ENCODE data around the gene SETD2. TPM values are rescaled to one million over a fixed set of nuclear protein-coding genes. Genes with fewer than 3 reads are reported as not detected.

Gene SETD2
- total and polyA plus RNA-seq, 10 donors, result 10.4 to 94.0 (median 63.8) TPM

- H3K4me3 ChIP-seq, result no peak overlapping the region
- peak; percentile 70 for DNase-seq
- 92 to 96% (median 93%) methylated on average over 11 to 35 of the region's 35 CpGs for WGBS, 5 donors
- no peak overlapping the region for H3K27ac ChIP-seq
- intact Hi-C loops (cut with DNase I; ENCODE audit: low total_unique reads), result no loop called here
- TF ChIP-seq POLR2A (IDR thresholded peaks at IDR 0.05) (no peak), POLR2AphosphoS5 (IDR thresholded peaks at IDR 0.05) (peak in 1 of 3 donors; percentile 35)
- TF ChIP-seq, protein P1, sequence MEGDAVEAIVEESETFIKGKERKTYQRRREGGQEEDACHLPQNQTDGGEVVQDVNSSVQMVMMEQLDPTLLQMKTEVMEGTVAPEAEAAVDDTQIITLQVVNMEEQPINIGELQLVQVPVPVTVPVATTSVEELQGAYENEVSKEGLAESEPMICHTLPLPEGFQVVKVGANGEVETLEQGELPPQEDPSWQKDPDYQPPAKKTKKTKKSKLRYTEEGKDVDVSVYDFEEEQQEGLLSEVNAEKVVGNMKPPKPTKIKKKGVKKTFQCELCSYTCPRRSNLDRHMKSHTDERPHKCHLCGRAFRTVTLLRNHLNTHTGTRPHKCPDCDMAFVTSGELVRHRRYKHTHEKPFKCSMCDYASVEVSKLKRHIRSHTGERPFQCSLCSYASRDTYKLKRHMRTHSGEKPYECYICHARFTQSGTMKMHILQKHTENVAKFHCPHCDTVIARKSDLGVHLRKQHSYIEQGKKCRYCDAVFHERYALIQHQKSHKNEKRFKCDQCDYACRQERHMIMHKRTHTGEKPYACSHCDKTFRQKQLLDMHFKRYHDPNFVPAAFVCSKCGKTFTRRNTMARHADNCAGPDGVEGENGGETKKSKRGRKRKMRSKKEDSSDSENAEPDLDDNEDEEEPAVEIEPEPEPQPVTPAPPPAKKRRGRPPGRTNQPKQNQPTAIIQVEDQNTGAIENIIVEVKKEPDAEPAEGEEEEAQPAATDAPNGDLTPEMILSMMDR (IDR thresholded peaks at IDR 0.05 in 8 of 11, conservative IDR thresholded peaks at IDR 0.05 in 3 of 11), result no peak
- H3K9me3 ChIP-seq, result no peaks in the 10 kb centered on the region
- H3K36me3 ChIP-seq, result peaks cover 0 to 100% (median 97%) of the 10 kb centered on the region in 6 donors
- H3K4me1 ChIP-seq, result peaks cover 3 to 39% (median 15%) of the 10 kb centered on the region in 6 donors
- no peaks in the 10 kb centered on the region for H3K27me3 ChIP-seq (replicated peaks in 1 of 7)
These were observed 161.5 kb downstream of the SETD2 start for GRCh38 chr3:47002171-47003055.

- Histone ChIP-seq H3K36me3 (peaks cover 0 to 100% (median 93%) of the 10 kb centered on the region in 6 donors), H3K27ac (no peak overlapping the region), H3K4me1 (peaks cover 9 to 44% (median 22%) of the 10 kb centered on the region in 6 donors), H3K27me3 (replicated peaks in 1 of 7) (no peaks in the 10 kb centered on the region), H3K9me3 (no peaks in the 10 kb centered on the region), H3K4me3 (no peak overlapping the region)
- 94 to 98% (median 96%) methylated on average over 6 to 16 of the region's 16 CpGs for WGBS, 5 donors
- intact Hi-C loops (cut with DNase I; ENCODE audit: low total_unique reads), result no loop called here
- DNase-seq, result peak; percentile 59
- TF ChIP-seq POLR2AphosphoS5 (IDR thresholded peaks at IDR 0.05) (peak in 1 of 3 donors; percentile 11), POLR2A (IDR thresholded peaks at IDR 0.05) (no peak)
- TF ChIP-seq, protein P1 (IDR thresholded peaks at IDR 0.05 in 8 of 11, conservative IDR thresholded peaks at IDR 0.05 in 3 of 11), result no peak
These were observed 162.2 kb downstream of the SETD2 start for GRCh38 chr3:47001731-47002170.

DNA sequence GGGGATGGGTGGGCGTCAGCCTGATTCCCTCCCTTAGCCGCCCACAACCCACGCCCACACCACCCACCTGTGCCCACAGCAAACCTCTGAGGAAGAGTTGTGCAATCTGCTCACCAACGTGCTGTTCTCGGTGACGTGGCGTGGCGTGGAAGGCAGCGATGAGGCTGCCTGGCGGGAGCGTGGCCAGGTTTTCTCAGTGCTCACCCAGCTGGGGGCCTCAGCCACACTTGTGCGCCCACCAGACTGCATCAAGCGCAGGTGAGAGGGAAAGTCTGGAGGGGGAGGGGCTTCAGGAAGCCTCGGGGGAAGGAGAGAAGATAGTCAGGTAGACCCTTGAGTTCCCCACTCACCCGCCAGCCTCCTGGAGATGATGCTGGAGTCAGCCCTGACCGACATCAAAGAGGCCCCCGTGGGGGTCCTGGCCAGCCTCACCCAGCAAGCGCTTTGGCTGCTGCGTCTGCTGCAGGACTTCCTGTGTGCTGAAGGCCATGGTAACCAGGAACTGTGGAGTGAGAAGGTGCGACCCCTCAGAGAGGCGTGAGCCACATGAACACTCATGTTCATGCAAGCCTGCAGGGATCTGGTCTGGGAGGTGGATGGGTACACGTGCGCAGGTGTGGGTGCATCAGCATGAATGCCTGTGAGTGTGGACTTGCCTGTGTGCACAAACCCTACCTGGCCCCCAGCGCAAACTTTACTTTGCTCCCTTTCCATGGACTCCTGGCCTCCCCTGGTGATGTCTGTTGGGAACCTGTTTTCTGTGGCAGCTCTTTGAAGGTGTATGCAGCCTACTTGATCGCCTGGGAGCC is 162.8 kb downstream of the SETD2 start:
- DNase-seq, result peak; percentile 61
- Histone ChIP-seq H3K4me1 (peaks cover 9 to 50% (median 28%) of the 10 kb centered on the region in 6 donors), H3K36me3 (peaks cover 0 to 100% (median 90%) of the 10 kb centered on the region in 6 donors), H3K9me3 (no peaks in the 10 kb centered on the region), H3K27me3 (replicated peaks in 1 of 7) (no peaks in the 10 kb centered on the region), H3K4me3 (no peak overlapping the region), H3K27ac (no peak overlapping the region)
- TF ChIP-seq POLR2AphosphoS5 (IDR thresholded peaks at IDR 0.05), result peak in 1 of 3 donors; percentile 33
- no peak for TF ChIP-seq POLR2A (IDR thresholded peaks at IDR 0.05)
- TF ChIP-seq, protein P1 (IDR thresholded peaks at IDR 0.05 in 8 of 11, conservative IDR thresholded peaks at IDR 0.05 in 3 of 11), result no peak
- 70 to 76% (median 74%) methylated on average over 15 to 25 of the region's 25 CpGs for WGBS, 5 donors
- intact Hi-C loops (cut with DNase I; ENCODE audit: low total_unique reads), result no loop called here
